Measurements from ENCODE around the gene MCC.

The MCC gene

GRCh38 chr5:113040672-113041260, 447.5 kb downstream of the MCC start:
- DNase-seq = no peak

- DNase-seq = peak; percentile 85
Observed at GRCh38 chr5:113039934-113040285, 448.3 kb downstream of the MCC start.

- peak; percentile 75 for DNase-seq
Observed at GRCh38 chr5:113039229-113039933, 448.9 kb downstream of the MCC start.

GRCh38 chr5:113038714-113039113, 449.5 kb downstream of the MCC start:
- DNase-seq = peak; percentile 25

- DNase-seq = no peak
Observed at GRCh38 chr5:113038136-113038535, 450.1 kb downstream of the MCC start.

- no peak for DNase-seq
Observed at GRCh38 chr5:113036826-113037225, 451.4 kb downstream of the MCC start.

- no peak for DNase-seq
Observed at GRCh38 chr5:113036321-113036720, 451.9 kb downstream of the MCC start.

- DNase-seq = no peak
Observed at GRCh38 chr5:113035096-113035495, 453.2 kb downstream of the MCC start.

- no peak for DNase-seq
Observed at GRCh38 chr5:113034182-113034773, 454.0 kb downstream of the MCC start.

- DNase-seq = no peak
Observed at GRCh38 chr5:113031557-113031956, 456.7 kb downstream of the MCC start.

- DNase-seq = no peak
Observed at GRCh38 chr5:113031104-113031503, 457.1 kb downstream of the MCC start.

GRCh38 chr5:113029614-113030013, 458.6 kb downstream of the MCC start:
- no peak for DNase-seq

- DNase-seq = no peak
Observed at GRCh38 chr5:113027431-113027830, 460.8 kb downstream of the MCC start.

GRCh38 chr5:113027015-113027414, 461.2 kb downstream of the MCC start:
- no peak for DNase-seq

GRCh38 chr5:113026211-113026610, 462.0 kb downstream of the MCC start:
- DNase-seq = no peak

- DNase-seq = no peak
Observed at GRCh38 chr5:113025596-113025995, 462.7 kb downstream of the MCC start.

- DNase-seq = no peak
Observed at GRCh38 chr5:113024076-113024697, 464.1 kb downstream of the MCC start.

GRCh38 chr5:113022661-113023060, 465.6 kb downstream of the MCC start:
- no peak for DNase-seq

- DNase-seq = no peak
Observed at GRCh38 chr5:113020461-113021273, 467.6 kb downstream of the MCC start.

- no peak for DNase-seq
Observed at GRCh38 chr5:113017881-113018635, 470.2 kb downstream of the MCC start.

GRCh38 chr5:113005454-113005853, 482.8 kb downstream of the MCC start:
- DNase-seq = no peak

GRCh38 chr5:113003763-113004162, 484.5 kb downstream of the MCC start:
- DNase-seq = no peak
